GM23248 (cell line): ENCODE measurements around the gene CPM.

Source experiments
- EZH2 ChIP-seq: fragments of 200-600 bp; sonication (generic); IDR thresholded peaks from 2 replicates; pipeline ENCODE4 v1.6.1; 2018; ENCODE audit warnings: antibody characterized with exemption, mild to moderate bottlenecking; ENCODE audit not compliant: insufficient read depth, poor library complexity, severe bottlenecking
- EZH2phosphoT487 ChIP-seq: fragments of 200-600 bp; sonication (generic); IDR thresholded peaks from 2 replicates; pipeline ENCODE4 v1.6.1; 2018; ENCODE audit warnings: antibody characterized with exemption, moderate library complexity, mild to moderate bottlenecking, low read depth; ENCODE audit not compliant: insufficient read depth

DNA sequence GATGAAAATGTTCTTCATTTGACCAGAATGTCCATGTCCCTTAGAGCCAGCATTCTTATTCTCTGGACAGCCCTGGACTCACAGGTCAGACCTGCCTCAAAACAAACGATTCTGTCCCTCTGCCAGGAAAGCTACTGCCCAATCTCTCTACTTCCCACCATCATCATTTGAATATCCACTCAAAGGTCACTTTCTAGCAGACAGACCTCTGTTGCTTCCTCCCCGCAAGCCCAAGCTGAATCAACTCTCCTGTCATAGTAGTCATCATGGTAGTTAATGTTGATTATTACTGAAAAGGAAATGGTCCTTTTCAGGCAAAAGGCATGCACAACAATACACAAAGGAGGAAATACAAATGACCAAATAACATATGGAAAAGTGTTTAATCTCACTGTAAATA, 39.6 kb upstream of the CPM start:
- TF ChIP-seq EZH2 (no peak), EZH2phosphoT487 (no peak)
